GM19467 (cell line): ENCODE data around the gene TSPAN5.
"Not testable (repeated sequence)": the region's sequence is repeated elsewhere in the genome, so short reads cannot be mapped to it uniquely, and the experiment has no call there.

ENCODE experiments used
- ATAC-seq: cut with Tn5 transposase; IDR thresholded peaks from one replicate; pipeline ENCODE4 v1.9.1; 2021; ENCODE audit warnings: mild to moderate bottlenecking, moderate library complexity; ENCODE audit not compliant: unreplicated experiment

The TSPAN5 gene

DNA sequence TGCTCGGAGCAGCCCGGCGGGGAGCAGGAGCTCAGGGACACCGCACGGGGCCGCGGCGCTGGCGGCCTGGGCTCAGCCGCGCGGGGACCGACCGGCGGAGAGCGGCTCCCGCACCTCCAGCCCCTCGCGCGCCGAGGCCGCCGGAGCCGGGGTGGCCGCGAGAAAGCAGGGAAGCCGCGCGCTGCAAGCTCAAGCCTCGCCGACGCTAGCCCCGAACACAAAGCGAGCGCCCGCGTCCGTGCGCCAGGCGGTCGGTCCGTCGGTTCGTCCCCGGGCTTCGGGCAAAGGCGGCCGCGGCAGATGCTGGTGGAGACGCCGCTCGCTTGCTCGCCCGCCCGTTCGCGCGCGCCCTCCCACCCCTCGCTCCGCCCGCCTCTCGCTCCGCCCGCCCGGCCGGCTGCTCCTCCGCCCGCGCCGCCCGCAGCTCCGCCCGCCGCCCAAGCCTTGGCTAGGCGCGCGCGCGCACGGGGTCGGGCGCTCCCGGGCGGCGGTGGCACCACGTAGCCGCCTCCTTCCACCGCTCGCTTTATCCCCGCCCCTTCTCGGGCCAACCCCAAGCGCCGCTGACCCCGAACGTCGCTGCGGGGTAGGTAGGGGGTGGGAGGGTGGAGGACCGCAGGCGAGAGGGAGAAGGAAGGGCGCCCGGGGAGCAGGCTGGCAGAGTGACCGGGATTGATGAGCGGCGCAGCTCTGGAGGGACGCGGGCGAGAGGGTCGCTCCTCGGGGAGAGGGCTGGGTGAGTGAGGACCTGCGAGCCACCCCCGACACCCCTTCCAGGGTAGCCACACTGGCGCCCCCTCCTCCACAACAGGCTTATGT, at the start of gene TSPAN5:
TSPAN5 (minus strand) TSS at position 325 of the 819 bp plus-strand sequence.
- ATAC-seq = peak; percentile 83

DNA sequence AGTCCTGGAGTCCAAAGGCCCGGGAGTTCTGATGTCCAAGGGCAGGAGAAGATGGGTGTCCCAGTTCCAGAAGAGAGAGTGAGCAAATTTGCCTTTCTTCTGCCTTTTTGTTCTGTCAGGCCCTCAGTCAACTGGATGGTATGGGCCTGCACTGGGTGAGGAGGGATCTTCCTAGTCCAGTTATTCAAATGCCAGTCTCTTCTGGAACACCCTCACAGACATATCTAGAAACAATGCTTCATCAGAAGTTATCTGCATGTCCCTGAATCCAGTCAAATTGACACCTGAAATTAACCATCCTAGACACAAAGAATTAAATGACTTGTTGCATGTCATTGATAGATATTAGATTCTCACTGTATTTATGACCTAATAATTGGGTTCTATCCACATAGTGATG, 48.5 kb upstream of the TSPAN5 start:
- ATAC-seq = no peak

DNA sequence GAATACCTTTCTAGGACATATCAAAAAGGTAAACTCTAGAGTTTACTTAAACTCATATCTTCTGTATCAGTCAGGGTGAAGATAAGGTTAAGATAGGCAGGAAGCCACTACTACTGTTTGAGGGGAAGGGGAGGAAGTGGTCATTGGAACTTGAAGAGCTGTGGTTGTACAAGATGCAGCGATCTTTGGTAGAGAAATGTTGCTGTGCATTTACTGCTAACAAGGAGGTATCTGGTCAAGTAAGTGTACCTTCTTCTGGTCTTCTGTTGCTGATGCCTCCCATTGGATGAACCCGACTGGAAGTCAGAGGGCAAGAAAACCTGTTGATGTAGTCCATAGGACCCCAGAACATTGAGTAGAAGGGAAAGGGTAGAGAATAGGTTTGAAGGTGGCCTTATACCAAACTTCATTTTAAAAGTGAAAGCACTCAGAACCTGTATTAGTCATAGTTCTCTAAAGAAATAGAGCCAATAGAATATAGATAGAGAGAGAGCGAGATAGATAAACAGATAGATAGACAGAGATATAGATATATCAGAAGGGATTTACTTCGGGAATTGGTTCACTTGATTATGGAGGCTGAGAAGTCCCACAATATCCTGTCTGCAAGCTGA, 47.9 kb upstream of the TSPAN5 start:
- no peak for ATAC-seq

DNA sequence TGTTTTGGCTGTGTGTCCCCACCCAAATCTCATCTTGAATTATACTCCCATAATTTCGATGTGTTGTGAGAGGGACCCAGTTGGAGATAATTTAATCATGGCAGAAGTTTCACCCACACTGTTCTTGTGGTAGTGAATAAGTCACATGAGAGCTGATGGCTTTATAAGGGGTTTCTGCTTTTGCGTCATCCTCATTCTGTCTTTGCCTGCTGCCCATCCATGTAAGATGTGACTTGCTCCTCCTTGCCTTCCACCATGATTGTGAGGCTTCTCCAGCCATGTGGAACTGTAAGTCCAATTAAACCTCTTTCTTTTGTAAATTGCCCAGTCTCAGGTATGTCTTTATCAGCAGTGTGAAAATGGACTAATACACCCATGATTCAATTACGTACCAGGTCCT, 47.2 kb upstream of the TSPAN5 start:
- not testable (repeated sequence) for ATAC-seq

DNA sequence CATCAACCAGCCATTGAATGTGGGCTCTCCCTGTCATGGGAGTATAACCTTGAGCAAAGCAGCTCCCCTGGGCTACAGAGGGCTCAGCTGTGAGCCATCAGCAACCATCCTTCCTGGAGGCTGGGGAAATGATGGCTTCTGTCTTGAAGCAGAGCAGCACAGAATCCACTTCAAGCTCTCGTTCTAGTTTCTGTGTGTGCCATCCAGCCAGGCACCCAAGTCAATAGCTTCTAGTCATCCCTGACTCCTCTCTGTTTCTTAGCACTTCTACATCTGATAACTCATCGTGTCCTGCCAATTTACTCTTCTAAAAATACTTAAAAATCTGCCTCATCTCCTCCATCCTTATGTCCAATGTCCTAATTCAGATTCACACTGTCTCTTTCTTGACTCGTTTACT, 42.2 kb upstream of the TSPAN5 start:
- no peak for ATAC-seq

DNA sequence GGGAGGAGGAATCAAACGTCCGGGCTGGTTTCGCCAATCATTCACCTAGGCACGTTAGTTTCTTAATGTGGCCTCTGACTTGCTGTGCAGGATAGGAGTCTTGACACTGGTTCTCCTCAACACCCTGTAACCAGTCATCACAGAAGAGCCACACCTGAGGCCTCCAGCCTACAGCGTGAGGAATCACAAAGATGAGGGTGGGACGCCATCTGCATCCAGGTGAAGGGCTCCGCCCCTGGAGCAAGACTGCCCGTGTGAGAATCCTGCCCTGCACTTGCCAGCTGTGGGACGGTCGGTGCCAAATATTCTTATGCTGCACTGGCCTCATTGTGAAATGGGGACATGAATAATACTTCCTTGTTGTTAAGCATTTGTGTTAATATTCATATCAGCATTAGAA, 35.7 kb upstream of the TSPAN5 start:
- ATAC-seq = no peak

DNA sequence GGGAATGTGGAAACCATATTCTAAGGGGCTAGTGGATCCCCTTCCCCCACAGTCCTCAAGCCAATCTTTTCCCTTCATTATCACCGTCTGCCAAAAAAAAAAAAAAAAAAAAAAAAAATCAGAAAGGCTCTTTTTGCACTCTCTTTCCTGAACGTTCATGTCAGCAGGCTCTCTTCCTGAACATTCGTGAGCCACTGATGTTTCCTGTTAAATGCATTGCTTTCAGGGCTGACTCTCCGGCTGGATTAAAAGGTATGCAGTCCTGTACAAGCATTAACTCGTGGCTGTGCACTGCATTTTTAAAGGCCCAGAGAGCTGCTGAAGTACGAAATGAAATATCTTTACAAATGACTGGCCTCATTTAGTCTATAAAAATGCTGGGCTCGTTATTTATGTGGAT, 34.0 kb upstream of the TSPAN5 start:
- no peak for ATAC-seq

DNA sequence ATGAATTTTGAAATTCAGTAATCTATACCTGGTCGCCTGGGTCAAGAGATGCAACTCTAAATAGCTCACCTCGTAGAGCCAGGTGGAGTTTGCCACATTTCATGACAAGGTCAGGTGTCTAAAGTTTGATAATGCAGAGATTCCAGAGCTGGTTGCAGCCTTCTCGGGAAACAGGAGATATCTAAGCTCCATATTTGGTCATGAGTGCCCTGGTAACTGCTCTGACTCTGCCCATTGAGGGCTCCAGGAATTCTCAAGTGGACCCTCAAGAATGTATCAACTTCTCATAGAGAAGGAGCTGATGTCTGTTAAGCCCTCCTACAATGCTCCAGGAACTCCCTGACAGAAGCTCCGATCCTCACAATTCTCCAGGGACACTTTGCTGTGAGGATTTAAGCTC, 33.2 kb upstream of the TSPAN5 start:
- ATAC-seq = no peak

DNA sequence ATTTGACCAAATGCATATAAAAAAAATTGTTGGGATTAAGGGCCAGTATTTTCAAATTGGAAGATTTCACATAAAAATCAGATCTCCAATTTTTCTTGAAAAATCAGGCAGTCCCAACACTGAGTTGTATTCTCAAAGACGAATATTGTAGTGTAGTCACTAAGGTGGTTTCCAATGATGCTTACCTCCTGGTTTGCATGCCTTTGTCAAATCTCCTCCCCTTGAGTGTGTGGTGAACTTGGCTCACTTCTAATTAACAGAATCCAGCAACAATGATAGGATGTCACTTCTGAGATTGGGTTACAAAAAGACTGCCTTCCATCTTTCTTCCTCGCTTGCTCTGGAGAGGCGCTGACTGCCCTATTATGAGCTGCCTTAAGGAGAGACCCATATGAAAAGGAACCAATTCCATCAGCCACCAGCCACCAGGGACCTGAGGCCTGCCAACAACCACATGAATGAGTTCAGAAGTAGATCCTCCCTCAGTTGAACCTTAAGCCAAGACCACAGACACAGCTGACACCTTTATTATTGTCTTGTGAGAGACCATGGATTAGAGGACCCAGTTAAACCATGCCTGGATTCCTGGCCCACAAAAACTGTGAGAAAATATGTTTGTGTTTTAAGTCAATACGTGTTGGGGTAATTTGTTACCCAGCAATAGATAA, 31.2 kb upstream of the TSPAN5 start:
- no peak for ATAC-seq

DNA sequence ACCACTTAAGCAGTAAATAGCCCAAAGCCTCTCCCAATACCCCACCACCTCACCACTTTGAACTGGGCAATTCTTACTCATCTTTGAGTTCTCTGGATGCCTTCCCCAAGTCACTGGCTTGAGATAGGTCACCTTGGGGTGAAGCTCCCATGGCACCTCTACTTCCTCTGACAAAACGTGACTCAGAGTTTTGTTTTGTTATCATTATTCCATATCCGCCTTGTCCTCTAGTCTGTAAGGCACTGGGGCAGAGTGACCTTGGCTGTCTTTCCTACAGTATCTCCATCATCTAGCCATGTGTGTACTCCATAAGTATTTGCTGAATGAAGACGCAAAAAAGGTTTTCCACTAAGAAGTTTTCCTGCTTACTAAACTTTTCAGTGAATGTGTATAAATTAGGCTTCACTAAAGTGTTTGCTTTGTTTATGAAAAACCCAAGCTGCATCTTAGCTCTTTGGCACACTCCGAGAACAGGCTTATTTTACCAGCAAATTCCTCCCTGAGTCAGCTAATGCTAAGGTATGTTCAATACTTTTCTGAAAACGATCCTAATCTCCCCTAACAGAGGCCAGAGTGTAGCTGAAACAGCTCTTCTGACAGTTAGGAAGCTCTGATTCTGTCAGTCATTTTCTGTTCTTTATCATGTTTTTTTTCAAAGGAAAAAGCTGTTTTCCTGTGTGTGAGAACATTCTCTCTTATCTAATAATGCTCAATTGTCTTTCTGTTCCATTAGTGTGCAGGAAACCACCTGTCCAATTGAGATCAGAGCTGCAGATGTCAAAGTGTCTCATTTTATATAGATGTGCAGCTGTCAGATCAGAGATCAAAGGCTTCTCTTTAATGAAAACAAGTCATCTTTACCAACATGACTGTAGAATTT, 30.2 kb upstream of the TSPAN5 start:
- no peak for ATAC-seq

DNA sequence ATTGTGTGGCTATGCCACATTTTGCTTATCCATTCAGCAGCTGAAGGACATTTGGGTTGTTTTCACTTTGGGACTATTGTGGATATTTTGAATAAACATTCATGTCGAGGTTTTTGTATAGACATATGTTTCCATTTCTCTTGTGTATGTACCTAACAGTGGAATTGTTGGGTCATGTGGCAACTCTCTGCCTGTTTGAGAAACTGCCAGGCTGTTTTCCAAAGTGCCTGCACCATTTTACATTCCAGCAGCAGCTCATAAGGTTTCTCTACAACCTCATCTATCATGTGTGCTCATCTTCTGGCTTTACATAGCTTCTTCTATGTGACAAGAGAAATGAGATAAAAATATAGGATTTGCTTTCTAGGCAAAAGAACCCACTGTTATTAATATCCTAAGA, 29.5 kb upstream of the TSPAN5 start:
- ATAC-seq = no peak

DNA sequence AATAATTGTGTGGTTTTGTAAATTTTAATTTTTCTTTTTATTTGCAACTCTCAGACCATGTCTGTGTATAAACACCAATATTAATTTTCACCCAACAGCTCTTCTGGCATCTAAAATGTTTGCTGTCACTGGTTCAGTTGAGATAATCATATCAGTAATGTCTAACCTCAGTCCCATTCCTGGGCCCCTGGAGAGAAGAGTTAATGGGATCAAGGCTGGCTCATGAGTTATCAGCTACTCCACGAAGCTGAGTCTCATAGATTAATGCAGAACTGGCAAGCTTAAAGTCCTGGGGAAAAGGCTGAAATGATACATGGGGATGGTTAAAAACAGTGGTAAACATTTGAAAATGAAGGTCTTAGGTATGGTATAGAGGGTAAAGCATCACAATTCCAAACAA, 28.4 kb upstream of the TSPAN5 start:
- ATAC-seq = no peak

DNA sequence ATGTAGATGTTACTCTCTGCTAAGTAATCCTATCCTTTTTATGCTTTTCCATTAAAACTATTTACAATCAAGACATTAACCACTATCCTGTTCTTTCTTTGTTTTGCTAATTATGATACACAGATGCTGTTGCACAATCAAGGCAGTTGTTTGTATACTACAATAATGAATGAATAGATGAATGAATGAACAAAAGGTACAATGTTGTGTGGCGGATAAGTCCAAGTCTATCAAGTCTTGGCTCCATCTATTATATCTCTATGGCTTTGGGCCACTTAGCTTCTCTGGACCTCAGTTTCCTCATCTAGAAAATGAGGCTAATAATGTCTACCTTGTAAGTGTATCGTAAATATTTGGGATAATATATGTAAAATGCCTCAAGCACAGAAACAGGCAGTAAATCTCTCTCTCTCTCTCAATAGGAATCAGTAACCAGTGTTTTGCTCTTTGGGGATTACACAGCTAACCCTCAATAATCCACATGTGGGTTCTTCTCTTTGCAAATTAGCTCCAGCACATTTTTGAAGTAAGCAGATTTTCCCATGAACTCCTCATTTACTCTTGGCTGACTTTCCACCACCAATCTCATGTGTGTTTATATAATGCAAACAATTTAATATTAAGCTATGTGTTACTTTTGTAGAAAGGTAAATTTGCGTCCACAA, 27.8 kb upstream of the TSPAN5 start:
- no peak for ATAC-seq

DNA sequence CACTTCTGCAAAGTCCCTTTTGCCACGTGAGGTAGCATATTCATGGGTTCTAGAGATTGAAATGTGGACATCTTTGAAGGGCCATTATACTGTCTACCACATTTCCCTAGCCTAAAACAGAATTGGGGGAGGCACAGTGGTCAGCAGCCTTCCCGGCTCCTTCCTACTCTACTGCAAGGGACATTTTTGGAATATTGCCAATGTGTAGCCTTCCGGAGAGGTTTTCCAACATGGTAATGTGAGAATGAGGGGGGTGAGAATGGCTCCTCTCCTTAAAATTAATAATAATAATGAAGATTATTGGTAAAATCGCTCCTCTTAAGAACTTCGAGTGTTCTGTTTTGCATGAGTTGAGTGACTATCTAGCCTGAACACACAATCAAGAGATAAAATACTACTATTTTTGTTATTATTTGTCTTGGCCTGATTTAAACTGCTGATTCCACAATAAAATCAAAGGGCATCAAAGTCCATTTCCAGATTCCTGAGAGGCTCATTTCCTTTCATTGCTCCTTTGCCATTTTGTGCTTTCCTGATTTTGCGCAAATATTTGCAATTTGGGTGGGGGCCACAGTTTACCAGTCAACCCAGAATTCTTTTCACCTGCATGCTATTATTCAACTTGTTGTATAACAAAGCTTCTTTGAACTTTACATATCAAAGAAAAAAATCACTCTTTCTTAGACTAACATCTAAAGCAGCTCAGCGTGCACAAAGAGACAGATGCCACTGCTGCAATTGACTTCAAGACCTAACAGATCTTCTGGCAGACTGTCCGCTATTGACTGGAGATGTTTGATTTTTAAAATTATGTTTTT, 27.0 kb upstream of the TSPAN5 start:
- no peak for ATAC-seq

DNA sequence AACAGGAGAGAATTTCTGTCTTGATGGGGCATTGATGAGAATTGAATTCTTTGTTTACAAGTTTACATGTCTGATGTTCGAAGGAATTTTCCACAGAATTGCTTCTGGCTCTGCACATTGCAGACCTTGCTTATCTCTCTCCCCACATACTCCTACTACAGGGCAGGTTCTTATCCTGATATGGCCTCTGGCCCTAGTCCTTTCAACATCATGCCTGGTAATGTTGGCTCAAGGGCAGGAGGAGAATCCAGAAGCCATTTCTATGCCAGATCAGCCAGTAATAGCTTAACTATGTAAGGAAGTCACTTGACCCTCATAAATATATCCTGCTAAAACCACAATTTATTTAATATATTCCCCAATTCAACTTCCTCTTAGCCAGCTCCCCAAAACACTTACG, 24.3 kb upstream of the TSPAN5 start:
- ATAC-seq = no peak

DNA sequence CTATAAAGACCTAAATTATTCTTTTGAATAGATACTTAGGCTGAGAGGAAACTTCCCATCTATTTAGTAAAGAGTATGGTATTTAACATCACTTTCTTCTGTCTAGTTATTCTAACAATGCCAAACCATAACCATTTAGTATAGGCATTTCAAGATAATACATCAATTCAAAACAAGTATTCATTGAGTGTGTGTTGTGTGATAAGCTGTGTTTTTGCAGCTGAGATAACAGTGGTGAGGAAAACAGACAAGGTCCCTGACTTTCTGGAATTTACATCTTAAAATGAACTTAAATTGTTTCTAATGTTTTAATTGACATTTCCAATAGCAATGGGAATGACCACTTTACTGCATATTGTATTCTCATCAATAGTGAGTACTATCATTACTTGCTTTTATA, 22.4 kb upstream of the TSPAN5 start:
- ATAC-seq = no peak

DNA sequence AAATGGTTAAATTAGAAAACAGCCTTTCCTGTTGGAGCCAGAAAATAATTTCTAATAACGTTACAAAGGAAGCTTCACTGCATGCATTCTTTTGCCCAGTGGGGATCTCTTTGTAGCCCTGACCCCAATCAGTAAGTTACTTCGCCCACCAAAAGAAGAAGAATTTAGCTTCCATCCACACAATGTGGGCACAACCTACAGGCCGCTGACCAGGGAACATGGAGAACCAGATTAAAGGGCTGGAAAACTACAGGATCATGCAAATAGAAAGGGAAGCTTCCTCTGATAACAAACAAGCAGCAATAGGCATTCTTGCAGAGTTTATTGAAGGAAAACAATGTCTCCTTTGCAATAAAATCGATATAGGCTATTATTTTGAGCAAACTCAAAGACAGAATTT, 21.3 kb upstream of the TSPAN5 start:
- no peak for ATAC-seq

DNA sequence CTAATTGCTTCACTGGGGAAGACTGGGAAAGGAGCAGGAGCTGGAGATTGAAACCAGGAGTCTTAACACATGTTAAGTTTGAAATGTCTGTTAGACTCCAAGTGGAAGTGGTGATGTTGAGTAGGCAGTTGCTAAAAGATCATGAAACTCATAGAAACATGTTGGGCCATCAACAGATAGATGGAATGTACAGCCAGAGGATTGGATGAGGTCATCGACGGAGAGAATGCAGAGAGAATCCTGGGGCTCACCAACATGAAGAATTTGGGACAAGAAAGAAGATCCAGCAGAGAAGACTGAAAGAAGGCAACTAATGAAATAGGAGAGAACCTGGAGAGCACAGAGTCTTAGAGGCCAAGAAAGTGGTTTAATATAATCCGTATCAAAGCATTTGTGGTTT, 19.4 kb upstream of the TSPAN5 start:
- ATAC-seq = no peak

DNA sequence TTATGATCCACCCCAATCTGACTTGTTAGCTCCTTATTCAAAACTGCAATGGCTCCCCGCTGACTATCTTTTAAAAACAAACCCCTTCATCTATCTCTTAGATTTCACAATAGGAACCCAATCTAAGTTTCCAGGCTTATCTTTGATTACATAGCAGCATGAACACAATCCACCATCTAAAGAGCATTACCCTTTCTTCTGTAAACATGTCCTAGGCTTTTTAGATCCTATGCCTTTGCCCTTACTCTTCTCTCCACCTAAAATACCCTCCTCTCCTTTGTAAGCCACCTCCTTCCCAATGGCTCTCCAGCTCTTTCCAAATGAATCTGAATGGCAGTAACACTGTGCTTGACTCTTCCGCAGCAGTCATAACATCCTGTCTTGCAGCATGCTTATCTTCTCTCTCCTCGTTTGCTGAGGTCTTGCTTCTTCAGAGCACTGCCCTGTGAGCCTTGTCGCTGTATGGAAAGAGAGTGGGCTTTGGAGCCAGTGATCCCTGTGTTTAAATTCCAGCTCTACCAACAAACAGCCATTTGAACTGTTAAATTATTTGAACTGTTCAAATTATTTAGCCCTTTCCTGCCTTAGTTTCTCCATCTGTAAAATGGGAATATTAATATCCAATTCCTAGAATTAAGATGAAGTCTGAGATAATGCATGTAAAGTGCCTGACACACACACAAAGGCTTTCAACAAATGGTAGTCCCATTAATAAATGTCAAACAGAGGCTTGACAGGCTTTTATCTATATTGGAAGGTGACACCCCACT, 16.2 kb upstream of the TSPAN5 start:
- no peak for ATAC-seq
